Heart left ventricle (tissue), 16 donors: ENCODE results near the gene INO80E. TPM values are rescaled to one million over a fixed set of nuclear protein-coding genes. Genes with fewer than 3 reads are reported as not detected.

Experiments
- ATAC-seq, 4 donors: fragments of 200-7000 bp; cut with Tn5 transposase; one replicate each; pipeline ENCODE4 v1.9.1; 2020 to 2022; ENCODE audit warnings: moderate library complexity in 4 of 4, mild to moderate bottlenecking in 3 of 4, moderate number of reproducible peaks in 1 of 4
- DNase-seq, 5 donors: peaks; one replicate each; pipeline ENCODE4 v3.0.0-alpha.2; 2020
- H3K27ac ChIP-seq, 12 donors: fragments of 200-600 bp; sonication (generic) in 4 of 12; one replicate each; pipeline versions ENCODE4 v1.5.0 to v1.8.0; 2016 to 2022; ENCODE audit warnings: mild to moderate bottlenecking in 2 of 12
- H3K27me3 ChIP-seq, 9 donors: fragments of 200-600 bp; sonication (generic) in 2 of 9; one replicate each; pipeline versions ENCODE4 v1.5.1 to v1.8.0; 2016 to 2022; ENCODE audit warnings: mild to moderate bottlenecking in 3 of 9
- H3K36me3 ChIP-seq, 9 donors: fragments of 200-600 bp; sonication (generic) in 2 of 9; one replicate each; pipeline versions ENCODE4 v1.5.0 to v1.8.0; 2018 to 2022; ENCODE audit warnings: mild to moderate bottlenecking in 2 of 9
- H3K4me1 ChIP-seq, 12 donors: fragments of 200-600 bp; sonication (generic) in 4 of 12; one replicate each; pipeline versions ENCODE4 v1.5.0 to v1.8.0; 2016 to 2022; ENCODE audit warnings: mild to moderate bottlenecking in 3 of 12
- H3K4me3 ChIP-seq, 12 donors: fragments of 200-600 bp; sonication (generic) in 4 of 12; one replicate each; pipeline versions ENCODE4 v1.5.0 to v1.8.0; 2017 to 2022; ENCODE audit warnings: mild to moderate bottlenecking in 9 of 12, moderate library complexity in 4 of 12
- H3K9me3 ChIP-seq, 12 donors: fragments of 200-600 bp; sonication (generic) in 4 of 12; one replicate each; pipeline versions ENCODE4 v1.5.0 to v1.8.0; 2016 to 2022; ENCODE audit warnings: mild to moderate bottlenecking in 1 of 12
- POLR2A ChIP-seq, 2 donors: fragments of 450-650 bp; IDR thresholded peaks; one replicate each; pipeline ENCODE4 v1.6.1; 2017; ENCODE audit warnings: antibody characterized with exemption in 2 of 2, mild to moderate bottlenecking in 2 of 2, moderate library complexity in 2 of 2
- WGBS, 4 donors: extraction: QIAGEN DNeasy Blood & Tissue Kit in 2 of 4; methylation state at CpG; one replicate each; pipeline versions ENCODE4 v1.1.5 to v1.1.7; 2013 to 2018; 5-methylcytosine and 5-hydroxymethylcytosine counted together
- intact Hi-C, 10 donors: fragments of 100-400 bp; cut with DNase I; formaldehyde crosslinking; loops; one replicate each; pipeline versions ENCODE4 v1.11.1 to v1.14.2; 2022
- polyA plus RNA-seq, 2 donors: library from polyadenylated mRNA; stranded (reverse); fragments of 200-250 nt; gene quantifications; one replicate each; pipeline ENCODE4 v1.2.3, GENCODE V29; 2013
- total RNA-seq, 9 donors: library from RNA; depleted of rRNA in 2 of 9; stranded (reverse); fragments of >200 nt in 2 of 9; fragmentation: NEBNext Ultra II Directional in 3 of 9; extraction: Animal tissue kit (Norgen Biotek cat#: 25700) in 3 of 9; gene quantifications; one replicate each; pipeline versions ENCODE4 v1.1.0 to v1.2.4, GENCODE V29; 2016 to 2023
- TF ChIP-seq, protein P1 (sequence below), 12 donors: fragments of 200-600 bp; sonication (generic) in 4 of 12; IDR thresholded peaks; one replicate each; pipeline versions ENCODE4 v1.5.0 to v1.8.0; 2018 to 2022; ENCODE audit warnings: antibody characterized with exemption in 12 of 12, mild to moderate bottlenecking in 5 of 12
- donor health status: ischemic (EF 13 %, LVEDD 7.1; RV severe dilation, severe dysfunction).
- donor health status: healthy with polysubstance abuse.
- donor health status: DM: no; HTN: yes; CAD: no.
- donor health status: DM: no; HTN: no; CAD: no.
- donor health status: ischemic (EF 25% LVEDD 6.9; RV normal size, moderate dysfunction).
- donor health status: ischemic (EF 25% LVEDD 5.7; RV mildly dilated, moderate dysfunction).
- donor health status: healthy.
- donor health status: DM: yes; HTN: yes; CAD: no.
- donor health status: ischemic (EF 35%, LVEDD 5.7; RV mildly dilated, moderate dysfunction).
- donor health status: nonischemic (EF 11% LVEDD 7.7; RV severe dilation, severe dysfunction).
- donor health status: DM: yes; HTN: yes; CAD: no.
- donor health status: PGD.
- donor health status: ischemic (EF 29% LVEDD 5.4; RV normal size, mild dysfunction).
- donor health status: nonischemic (EF 23%, LVEDD 6.1; RV moderate dilation, normal function).

INO80E gene
- total and polyA plus RNA-seq, 11 donors = 27.6 to 71.5 (median 33.9) TPM

DNA sequence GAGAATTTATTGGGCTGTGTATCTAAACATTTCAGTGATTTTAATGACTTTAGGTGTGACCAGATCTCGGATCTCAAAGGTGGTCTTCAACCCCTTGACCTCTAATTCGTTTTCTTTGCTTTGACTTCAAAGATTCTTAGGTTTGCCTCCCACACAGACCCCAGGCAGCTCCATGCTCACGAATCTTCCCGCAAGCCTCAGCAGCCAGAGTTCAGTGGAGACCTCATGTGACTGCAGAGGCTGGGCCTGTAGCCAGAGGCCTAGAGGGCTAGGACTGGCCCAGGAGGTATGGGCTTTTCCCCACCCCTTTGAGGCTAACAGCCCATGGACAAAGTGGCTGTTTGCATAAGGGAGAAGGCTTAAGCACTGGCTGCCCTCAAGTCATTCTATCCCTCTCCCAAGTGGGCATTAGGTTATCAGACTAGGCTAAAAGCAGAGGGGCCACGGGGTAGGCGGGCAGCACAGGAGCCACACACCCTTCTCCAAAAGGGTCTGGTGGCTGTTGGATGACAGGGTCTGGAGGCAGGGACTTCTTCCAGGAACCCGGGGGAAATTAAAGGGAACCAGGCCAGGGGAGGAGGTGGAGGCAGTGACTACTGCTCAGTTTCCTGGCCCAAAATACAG lies 3.6 kb upstream of the INO80E start:
- intact Hi-C loops = loop anchor here in 2 of 10 donors (10.0 kb wide), 2 partner anchors 178 to 188 kb away; partner anchors contain the start of genes MAZ (in 1 of the 2), PAGR1 (in 1 of the 2) and PRRT2 (in 1 of the 2)
- no peak overlapping the region for H3K27ac ChIP-seq
- H3K4me3 ChIP-seq = no peak overlapping the region
- H3K27me3 ChIP-seq = no peaks in the 10 kb centered on the region
- H3K36me3 ChIP-seq = peaks cover 0 to 66% (median 63%) of the 10 kb centered on the region in 9 donors
- WGBS, 4 donors = 45 to 56% (median 52%) methylated on average over 7 of the region's 7 CpGs
- H3K4me1 ChIP-seq = peaks cover 0 to 30% (median 18%) of the 10 kb centered on the region in 12 donors
- DNase-seq (peak in 1 of 5 donors; percentile 18), ATAC-seq (no peak)
- TF ChIP-seq, protein P1, sequence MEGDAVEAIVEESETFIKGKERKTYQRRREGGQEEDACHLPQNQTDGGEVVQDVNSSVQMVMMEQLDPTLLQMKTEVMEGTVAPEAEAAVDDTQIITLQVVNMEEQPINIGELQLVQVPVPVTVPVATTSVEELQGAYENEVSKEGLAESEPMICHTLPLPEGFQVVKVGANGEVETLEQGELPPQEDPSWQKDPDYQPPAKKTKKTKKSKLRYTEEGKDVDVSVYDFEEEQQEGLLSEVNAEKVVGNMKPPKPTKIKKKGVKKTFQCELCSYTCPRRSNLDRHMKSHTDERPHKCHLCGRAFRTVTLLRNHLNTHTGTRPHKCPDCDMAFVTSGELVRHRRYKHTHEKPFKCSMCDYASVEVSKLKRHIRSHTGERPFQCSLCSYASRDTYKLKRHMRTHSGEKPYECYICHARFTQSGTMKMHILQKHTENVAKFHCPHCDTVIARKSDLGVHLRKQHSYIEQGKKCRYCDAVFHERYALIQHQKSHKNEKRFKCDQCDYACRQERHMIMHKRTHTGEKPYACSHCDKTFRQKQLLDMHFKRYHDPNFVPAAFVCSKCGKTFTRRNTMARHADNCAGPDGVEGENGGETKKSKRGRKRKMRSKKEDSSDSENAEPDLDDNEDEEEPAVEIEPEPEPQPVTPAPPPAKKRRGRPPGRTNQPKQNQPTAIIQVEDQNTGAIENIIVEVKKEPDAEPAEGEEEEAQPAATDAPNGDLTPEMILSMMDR (IDR thresholded peaks at IDR 0.05) = no peak
- TF ChIP-seq POLR2A (IDR thresholded peaks at IDR 0.05) = no peak
- H3K9me3 ChIP-seq = no peaks in the 10 kb centered on the region

DNA sequence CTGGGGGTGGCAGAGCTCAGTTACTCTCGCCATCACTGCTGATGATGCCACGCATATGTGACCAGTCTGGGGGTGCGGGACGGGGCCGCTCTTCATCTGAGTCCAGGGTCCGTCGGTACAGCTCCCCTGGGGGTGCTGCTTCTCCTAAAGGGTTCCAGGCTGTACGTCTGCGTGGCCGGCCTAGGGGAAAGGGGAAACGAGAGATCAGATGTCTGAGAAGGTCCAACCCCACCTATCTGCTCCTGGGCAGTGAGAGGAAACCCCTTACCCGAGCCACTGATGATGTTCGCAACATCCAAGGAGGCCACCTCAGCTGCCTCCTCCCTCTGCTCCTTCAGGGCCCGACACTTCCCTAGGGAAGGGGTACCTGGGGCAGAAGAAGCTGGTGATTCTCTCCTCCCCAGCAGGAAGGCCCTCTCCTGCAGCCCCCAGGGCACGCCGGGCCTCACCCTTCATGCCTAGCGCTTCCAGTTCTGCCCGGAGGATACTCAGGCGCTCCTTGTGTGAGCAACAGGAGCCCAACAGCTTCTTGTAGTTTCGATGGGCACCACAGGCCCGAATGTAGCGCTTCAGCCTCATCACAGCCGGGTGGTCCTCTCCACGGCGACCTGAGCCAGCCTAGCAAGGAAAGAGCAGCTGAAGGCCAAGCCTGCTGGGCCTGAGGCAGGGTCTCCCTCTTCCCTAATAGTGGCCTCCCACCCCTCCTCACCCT lies 2.7 kb upstream of the INO80E start:
- no peak overlapping the region for H3K27ac ChIP-seq
- H3K27me3 ChIP-seq = no peaks in the 10 kb centered on the region
- no peaks in the 10 kb centered on the region for H3K9me3 ChIP-seq
- peak in 1 of 5 donors; percentile 58 for DNase-seq
- no peak for TF ChIP-seq POLR2A (IDR thresholded peaks at IDR 0.05)
- TF ChIP-seq, protein P1 (IDR thresholded peaks at IDR 0.05) = no peak
- 82 to 88% (median 84%) methylated on average over 17 to 25 of the region's 25 CpGs for WGBS, 4 donors
- no peak for ATAC-seq
- H3K36me3 ChIP-seq = peaks cover 0 to 66% (median 59%) of the 10 kb centered on the region in 9 donors
- H3K4me3 ChIP-seq = no peak overlapping the region
- H3K4me1 ChIP-seq = peaks cover 0 to 31% (median 18%) of the 10 kb centered on the region in 12 donors
- intact Hi-C loops = loop anchor here in 2 of 10 donors (10.0 kb wide), 2 partner anchors 179 to 189 kb away; partner anchors contain the start of genes MAZ (in 1 of the 2), PAGR1 (in 1 of the 2) and PRRT2 (in 1 of the 2)

DNA sequence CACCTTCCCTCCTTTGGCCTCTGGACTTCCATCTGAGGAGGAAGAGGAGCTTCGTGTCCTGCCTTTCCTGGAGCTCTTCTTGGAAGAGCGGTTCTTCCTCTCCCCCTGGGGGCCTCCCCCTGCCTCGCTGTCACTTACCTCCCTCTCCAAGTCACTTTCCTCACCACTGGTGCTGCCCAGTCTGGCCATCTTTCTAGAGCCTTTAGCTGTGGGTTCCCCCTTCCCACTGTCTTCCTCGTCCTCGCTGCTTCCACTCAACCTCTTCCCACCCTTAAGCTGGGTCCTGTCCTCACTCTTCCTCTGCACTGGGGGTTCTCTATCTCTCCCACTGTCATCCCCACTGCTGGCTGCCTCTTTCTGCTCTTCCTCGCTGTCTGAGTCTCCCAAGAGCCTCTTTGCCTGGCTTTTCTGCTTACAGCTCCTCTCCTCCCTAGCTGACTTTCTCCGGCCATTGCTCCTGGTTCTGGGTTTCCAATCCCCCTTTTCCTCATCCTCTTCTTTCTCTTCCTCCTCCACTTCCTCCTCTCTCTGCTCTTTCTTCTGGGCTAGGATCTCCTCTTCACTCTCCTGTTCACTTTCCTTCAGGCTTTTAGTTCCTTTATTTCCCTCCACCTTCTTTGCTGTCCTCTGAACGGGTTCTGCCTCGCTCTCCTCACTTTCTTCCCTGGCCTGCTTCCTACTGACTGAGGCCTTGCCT lies 2.0 kb upstream of the INO80E start:
- ATAC-seq = no peak
- no peak for TF ChIP-seq POLR2A (IDR thresholded peaks at IDR 0.05)
- TF ChIP-seq, protein P1 (IDR thresholded peaks at IDR 0.05) = no peak
- Histone ChIP-seq H3K27ac (peak overlapping the region in 5 of 12 donors; percentile 4 to 98 (median 96)), H3K4me3 (peak overlapping the region in 4 of 12 donors; percentile 69 to 95 (median 83)), H3K36me3 (peaks cover 0 to 64% (median 53%) of the 10 kb centered on the region in 9 donors), H3K9me3 (no peaks in the 10 kb centered on the region), H3K27me3 (no peaks in the 10 kb centered on the region), H3K4me1 (peaks cover 0 to 31% (median 18%) of the 10 kb centered on the region in 12 donors)
- peak in 1 of 5 donors; percentile 2 for DNase-seq
- intact Hi-C loops = loop anchor here in 6 of 10 donors (2.0 to 10.0 kb wide), 5 partner anchors 17 to 189 kb away; partner anchors contain the start of genes MAZ (in 1 of the 6), PAGR1 (in 1 of the 6), PRRT2 (in 1 of the 6) and TAOK2 (in 1 of the 6)
- WGBS, 4 donors = 73 to 83% (median 80%) methylated on average over 9 of the region's 9 CpGs
